MV-4-11 (cell line): Measurements from ENCODE around the gene PITPNM3.
"Not testable (repeated sequence)": the region's sequence is repeated elsewhere in the genome, so short reads cannot be mapped to it uniquely, and the experiment has no call there.

Experiments
- DNase-seq: peaks from one replicate; lab custom pipeline; 2025; lab: John Stamatoyannopoulos, UW

PITPNM3 gene

GRCh38 chr17:6556121-6557039 lies at the start of gene PITPNM3:
Gene PITPNM3, minus strand, starts transcription at chr17:6556555. Its CDS starts 149 bp downstream, at chr17:6556406.
- no peak for DNase-seq

- DNase-seq, result no peak
Observed at GRCh38 chr17:6605142-6605541, 48.8 kb upstream of the PITPNM3 start.

- no peak for DNase-seq
Observed at GRCh38 chr17:6603744-6604325, 47.5 kb upstream of the PITPNM3 start.

GRCh38 chr17:6602141-6602540 lies 45.8 kb upstream of the PITPNM3 start:
- DNase-seq, result no peak

- DNase-seq, result peak; percentile 91
Observed at GRCh38 chr17:6599364-6599763, 43.0 kb upstream of the PITPNM3 start.

- no peak for DNase-seq
Observed at GRCh38 chr17:6597727-6598126, 41.4 kb upstream of the PITPNM3 start.

- DNase-seq, result no peak
Observed at GRCh38 chr17:6596941-6597340, 40.6 kb upstream of the PITPNM3 start.

GRCh38 chr17:6596511-6596910 lies 40.2 kb upstream of the PITPNM3 start:
- DNase-seq, result no peak

- no peak for DNase-seq
Observed at GRCh38 chr17:6596081-6596480, 39.7 kb upstream of the PITPNM3 start.

GRCh38 chr17:6593371-6593770 lies 37.0 kb upstream of the PITPNM3 start:
- not testable (repeated sequence) for DNase-seq

- no peak for DNase-seq
Observed at GRCh38 chr17:6592173-6592572, 35.8 kb upstream of the PITPNM3 start.

GRCh38 chr17:6591599-6592158 lies 35.3 kb upstream of the PITPNM3 start:
- DNase-seq, result peak; percentile 32

- DNase-seq, result no peak
Observed at GRCh38 chr17:6589266-6589946, 33.1 kb upstream of the PITPNM3 start.

GRCh38 chr17:6588165-6588564 lies 31.8 kb upstream of the PITPNM3 start:
- no peak for DNase-seq

GRCh38 chr17:6587310-6587709 lies 31.0 kb upstream of the PITPNM3 start:
- DNase-seq, result no peak

GRCh38 chr17:6583411-6583810 lies 27.1 kb upstream of the PITPNM3 start:
- DNase-seq, result no peak

GRCh38 chr17:6580625-6581024 lies 24.3 kb upstream of the PITPNM3 start:
- no peak for DNase-seq

- DNase-seq, result no peak
Observed at GRCh38 chr17:6578491-6578890, 22.1 kb upstream of the PITPNM3 start.

GRCh38 chr17:6577686-6578263 lies 21.4 kb upstream of the PITPNM3 start:
- DNase-seq, result no peak

GRCh38 chr17:6576038-6576785 lies 19.9 kb upstream of the PITPNM3 start:
- no peak for DNase-seq

- DNase-seq, result no peak
Observed at GRCh38 chr17:6575596-6575988, 19.2 kb upstream of the PITPNM3 start.
